Measurements from ENCODE around the gene STN1.

The STN1 gene

DNA sequence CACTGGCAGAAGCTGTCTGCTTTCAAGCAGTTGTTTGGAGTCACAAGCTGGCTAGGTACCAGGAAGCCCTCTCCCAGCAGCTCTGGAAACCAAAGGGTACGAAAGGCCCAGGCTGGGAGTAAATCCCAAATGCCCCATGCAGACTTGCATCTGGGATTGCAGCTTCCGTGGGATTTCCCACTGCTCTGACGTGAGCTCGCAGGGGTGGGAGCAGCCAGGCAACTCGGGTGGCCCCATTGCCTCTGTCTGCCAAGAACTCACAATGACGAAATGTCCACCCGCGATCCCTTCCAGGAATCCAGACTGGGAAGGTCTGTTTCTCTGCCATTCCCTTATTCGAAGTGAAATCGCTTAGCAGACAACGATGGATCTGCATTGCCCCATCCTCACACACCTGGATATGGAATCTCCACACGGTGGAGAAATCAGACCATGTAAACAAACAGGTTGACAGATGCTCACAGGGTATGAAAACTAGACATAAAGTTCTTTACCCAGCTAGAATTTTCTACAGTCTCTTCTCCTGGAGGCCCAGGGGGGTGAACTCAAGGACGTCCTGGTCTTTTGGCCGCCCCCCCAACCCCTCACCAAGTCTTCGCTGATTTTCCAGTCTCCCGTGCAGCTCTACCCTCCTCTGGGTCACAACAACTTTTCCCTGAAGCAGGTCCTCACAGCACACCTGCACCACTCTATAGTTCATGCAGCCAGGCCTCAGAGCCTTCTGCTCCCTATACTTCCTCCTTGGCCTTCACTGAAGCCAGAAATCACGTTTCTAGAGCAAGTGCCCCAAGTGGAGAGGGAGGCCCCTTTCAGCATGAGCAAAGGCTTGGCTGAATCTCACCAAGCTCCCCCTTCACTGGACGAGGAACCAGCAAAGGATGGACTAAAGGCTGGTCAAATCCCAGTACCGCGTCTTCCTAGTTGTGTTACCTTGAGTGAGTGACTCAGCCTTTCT is 82.6 kb downstream of the STN1 start:
- in situ Hi-C loops (cut with HindIII; ENCODE audit: low sequenced_read_pairs) = no loop called here

- in situ Hi-C loops (cut with HindIII; ENCODE audit: low sequenced_read_pairs) = no loop called here
Observed at GRCh38 chr10:103834436-103835095, 83.4 kb downstream of the STN1 start.

DNA sequence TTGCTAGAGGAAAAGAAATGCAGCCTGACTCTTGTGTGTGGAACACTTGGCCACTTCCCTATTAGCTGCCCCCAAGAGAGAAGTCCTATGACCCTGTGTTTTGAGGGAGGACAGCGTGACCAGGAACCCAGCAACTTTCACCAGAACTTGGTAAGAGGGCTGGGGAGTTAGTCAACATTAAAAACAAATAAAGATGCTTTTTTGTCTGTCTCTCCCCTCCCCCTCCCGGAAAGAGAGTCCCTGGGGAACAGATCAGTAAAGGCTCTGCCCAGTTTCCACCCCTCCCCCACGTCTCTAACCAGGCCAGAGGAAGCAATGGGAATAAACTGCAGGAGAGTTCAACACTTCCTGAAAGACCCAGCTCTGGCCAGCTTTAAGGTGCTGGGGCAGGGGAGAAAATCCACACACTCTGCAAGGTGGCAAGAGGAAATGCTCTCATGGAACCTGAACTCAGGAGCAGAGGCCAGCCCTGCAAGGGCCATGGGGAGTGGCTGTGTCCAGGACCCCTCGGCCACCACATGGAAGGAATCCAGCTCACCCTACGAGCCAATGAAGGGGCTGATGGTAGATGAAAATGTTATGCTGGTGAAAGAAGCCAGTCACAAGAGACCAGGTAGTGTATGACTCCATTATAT is 84.1 kb downstream of the STN1 start:
- in situ Hi-C loops (cut with HindIII; ENCODE audit: low sequenced_read_pairs) = no loop called here

- in situ Hi-C loops (cut with HindIII; ENCODE audit: low sequenced_read_pairs) = no loop called here
Observed at GRCh38 chr10:103832806-103833205, 85.2 kb downstream of the STN1 start.

All from endothelial cell of hepatic sinusoid (primary cell).